ENCODE data around the gene CNNM4.

DNA sequence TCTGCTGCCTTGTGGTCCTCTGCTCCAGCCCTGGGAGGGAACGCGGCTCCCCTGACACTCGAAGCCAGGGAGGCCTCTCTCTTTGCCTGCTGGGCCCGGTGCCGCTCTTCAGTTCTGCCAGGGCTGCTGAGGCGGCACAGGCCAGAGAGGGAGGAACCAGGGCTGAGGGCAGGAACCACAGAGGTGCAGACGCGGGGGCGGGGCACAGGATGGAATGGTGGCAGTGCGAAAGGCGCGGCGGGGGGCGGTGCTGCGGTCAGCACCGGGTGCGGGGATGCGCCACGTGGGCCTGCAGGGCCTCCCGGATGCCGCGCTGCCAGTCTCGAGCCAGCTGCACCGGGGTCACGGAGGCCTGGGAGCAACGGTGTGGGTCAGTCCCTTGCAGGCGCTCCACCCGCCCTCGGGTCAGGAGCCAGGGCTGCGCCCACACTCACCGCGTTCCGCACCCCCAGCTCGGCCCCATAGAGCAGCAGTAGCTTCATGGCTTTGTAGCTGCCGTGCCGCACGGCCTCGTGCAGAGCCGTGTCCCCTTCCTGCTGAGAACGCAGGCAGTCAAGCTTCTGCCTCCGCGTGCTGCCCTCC is 78.7 kb downstream of the CNNM4 start:
- TF ChIP-seq CTCF (IDR thresholded peaks at IDR 0.05) (no peak), POLR2A (IDR thresholded peaks at IDR 0.05) (no peak)

Measured in Peyer's patch (tissue), 4 donors.